HepG2 (cell line): ENCODE results near the gene TLL2. TPM values are rescaled to one million over a fixed set of nuclear protein-coding genes. Genes with fewer than 3 reads are reported as not detected.

Experiments
- ATAC-seq: fragments of 200-7000 bp; cut with Tn5 transposase; 3 replicates; pipeline ENCODE4 v1.9.1; 2020; ENCODE audit warnings: mild to moderate bottlenecking, moderate library complexity
- Bru-seq: library from RNA; stranded (reverse); fragments of 400-500 nt; gene quantifications from one replicate; lab custom pipeline; 2021; lab: Mats Ljungman, UMichigan
- BruChase-seq, 2 experiments: library from RNA; stranded (reverse); fragments of 400-500 nt; gene quantifications; one replicate each; lab custom pipeline; 2021; lab: Mats Ljungman, UMichigan
- BruUV-seq: library from RNA; stranded (reverse); fragments of 400-500 nt; replicated peaks from 2 replicates; lab custom pipeline; 2021; lab: Mats Ljungman, UMichigan
- CTCF ChIA-PET: fragments of 300-600 bp; formaldehyde crosslinking; extraction: SDS; loops from one replicate; lab custom pipeline; 2021; ENCODE audit warnings: low total read pairs, inconsistent platforms, low intra/inter-chr PET ratio; lab: Yijun Ruan, JAX
- POLR2A ChIA-PET: fragments of 350-600 bp; sonication (Branson Sonifier 250); formaldehyde crosslinking; loops from one replicate; lab custom pipeline; 2020; ENCODE audit warnings: antibody characterized with exemption, inconsistent platforms; lab: Yijun Ruan, JAX
- DNase-seq: peaks from one replicate; pipeline ENCODE4 v3.0.0-alpha.2; 2015; ENCODE audit warnings: low spot score
- FAIRE-seq: peaks from 3 replicates; lab custom pipeline; 2011; peaks lifted over from hg19 to GRCh38; lab: Jason Lieb, UNC
- H2AFZ ChIP-seq: one replicate; pipeline ENCODE4 v1.6.1; 2011; ENCODE audit warnings: low read length, inconsistent platforms
- H3K27ac ChIP-seq: fragments of 300-600 bp; 3 replicates; pipeline ENCODE4 v1.8.0; 2011; ENCODE audit warnings: mixed run types, mild to moderate bottlenecking, mixed read lengths, low read length, inconsistent platforms; ENCODE audit not compliant: insufficient read depth; ENCODE audit errors: extremely low read length
- H3K27me3 ChIP-seq, 2 experiments: fragments of 200-600 bp in 1 of 2; 2 replicates in 1 of 2; 3 replicates in 1 of 2; pipeline versions ENCODE4 v1.6.0 to v1.8.0; 2011; ENCODE audit warnings: low read length in 2 of 2, mild to moderate bottlenecking in 2 of 2, moderate library complexity in 2 of 2, inconsistent platforms in 1 of 2; ENCODE audit not compliant: insufficient read depth in 2 of 2, control insufficient read depth in 1 of 2
- H3K36me3 ChIP-seq, 2 experiments: fragments of 200-600 bp in 1 of 2; replicated peaks in 1 of 2; 2 replicates in 1 of 2; 3 replicates in 1 of 2; pipeline versions ENCODE4 v1.5.1 to v1.8.0; 2011; ENCODE audit warnings: low read length in 2 of 2, inconsistent platforms in 1 of 2; ENCODE audit not compliant: insufficient read depth in 2 of 2, control insufficient read depth in 1 of 2
- H3K4me1 ChIP-seq: 2 replicates; pipeline ENCODE4 v1.5.1; 2012; ENCODE audit warnings: low read length, inconsistent platforms; ENCODE audit not compliant: insufficient read depth
- H3K4me2 ChIP-seq: 2 replicates; pipeline ENCODE4 v1.6.0; 2011; ENCODE audit warnings: low read depth, low read length, inconsistent platforms
- H3K4me3 ChIP-seq, 3 experiments: fragments of 200-600 bp in 1 of 3; sonication (generic), shearing (Covaris generic) in 1 of 3; replicated peaks in 1 of 3; 2 replicates each; pipeline ENCODE4 v1.5.1; 2011 to 2016; ENCODE audit warnings: low read length in 3 of 3, inconsistent platforms in 2 of 3, low read depth in 2 of 3, mild to moderate bottlenecking in 2 of 3, control low read depth in 1 of 3, mixed read lengths in 1 of 3; ENCODE audit not compliant: insufficient read depth in 1 of 3
- H3K79me2 ChIP-seq: one replicate; pipeline ENCODE4 v1.6.1; 2011; ENCODE audit warnings: low read length, inconsistent platforms; ENCODE audit not compliant: insufficient read depth
- H3K9ac ChIP-seq: 2 replicates; pipeline ENCODE4 v1.6.0; 2011; ENCODE audit warnings: mild to moderate bottlenecking, low read depth, low read length, inconsistent platforms; ENCODE audit not compliant: insufficient read depth
- H3K9me3 ChIP-seq: 2 replicates; pipeline ENCODE4 v1.5.1; 2012; ENCODE audit warnings: mild to moderate bottlenecking, low read length
- H4K20me1 ChIP-seq: 2 replicates; pipeline ENCODE4 v1.6.0; 2011; ENCODE audit warnings: inconsistent platforms, mild to moderate bottlenecking, low read length, moderate library complexity; ENCODE audit not compliant: insufficient read depth
- RARA ChIP-seq: IDR thresholded peaks from 2 replicates; pipeline ENCODE4 v1.6.1; 2016; ENCODE audit warnings: missing genetic modification reagents, missing compliant biosample characterization
- RCOR2 ChIP-seq: IDR thresholded peaks from 2 replicates; pipeline ENCODE4 v1.6.1; 2016; ENCODE audit warnings: missing biosample characterization, missing genetic modification reagents
- SMAD1 ChIP-seq: sonication (generic); formaldehyde crosslinking; IDR thresholded peaks from 2 replicates; pipeline ENCODE4 v1.4.0; 2020; ENCODE audit warnings: missing genetic modification reagents, low read depth, mild to moderate bottlenecking, borderline replicate concordance
- TEAD2 ChIP-seq: sonication (generic); formaldehyde crosslinking; IDR thresholded peaks from 2 replicates; pipeline ENCODE4 v1.9.0; 2021; ENCODE audit warnings: missing genetic modification reagents
- XBP1 ChIP-seq: sonication (generic); formaldehyde crosslinking; IDR thresholded peaks from 2 replicates; pipeline ENCODE4 v1.5.0; 2020; ENCODE audit warnings: missing genetic modification reagents
- ZBTB20 ChIP-seq: sonication (generic); formaldehyde crosslinking; IDR thresholded peaks from 2 replicates; pipeline ENCODE4 v1.8.1; 2023; ENCODE audit warnings: missing genetic modification reagents, low read depth, mild to moderate bottlenecking, borderline replicate concordance
- ZBTB38 ChIP-seq: sonication (generic); formaldehyde crosslinking; IDR thresholded peaks from 2 replicates; pipeline ENCODE4 v1.5.1; 2020; ENCODE audit warnings: mild to moderate bottlenecking, missing genetic modification reagents
- ZFAT ChIP-seq: sonication (generic); formaldehyde crosslinking; conservative IDR thresholded peaks from 2 replicates; pipeline ENCODE4 v1.8.1; 2023; ENCODE audit warnings: missing genetic modification reagents, inconsistent platforms
- ZHX2 ChIP-seq, 2 experiments: sonication (generic) in 1 of 2; formaldehyde crosslinking in 1 of 2; IDR thresholded peaks; 2 replicates each; pipeline versions ENCODE4 v1.6.1 to v1.9.0; 2014 to 2022; ENCODE audit warnings: antibody characterized with exemption in 1 of 2, borderline replicate concordance in 1 of 2, inconsistent platforms in 1 of 2, low read depth in 1 of 2, missing genetic modification reagents in 1 of 2
- ZNF577 ChIP-seq: sonication (generic); formaldehyde crosslinking; IDR thresholded peaks from 2 replicates; pipeline ENCODE4 v1.4.0; 2020; ENCODE audit warnings: mild to moderate bottlenecking, low read depth, missing genetic modification reagents, borderline replicate concordance
- ZNF720 ChIP-seq: sonication (generic); formaldehyde crosslinking; IDR thresholded peaks from 2 replicates; pipeline ENCODE4 v1.4.0; 2020; ENCODE audit warnings: missing genetic modification reagents
- WGBS: methylation state at CpG from one replicate; pipeline ENCODE4 v1.1.6; 2017; ENCODE audit warnings: low lambda C conversion rate; 5-methylcytosine and 5-hydroxymethylcytosine counted together
- in situ Hi-C: cut with HindIII; loops from 2 replicates; pipeline ENCODE4 v1.10.0; 2017; ENCODE audit warnings: low pct_unique_long_range_greater_than_20kb; ENCODE audit not compliant: extremely low pct_ligation_motif_present
- intact Hi-C: fragments of 100-400 bp; cut with micrococcal nuclease; formaldehyde crosslinking; loops from one replicate; pipeline ENCODE4 v1.10.0; 2022; ENCODE audit not compliant: unreplicated experiment
- long read RNA-seq, 2 experiments: library from RNA in 1 of 2; library from polyadenylated mRNA in 1 of 2; stranded (forward) in 1 of 2; unstranded in 1 of 2; transcript quantifications; one replicate each; pipeline ENCODE4 v2.0.0, GENCODE V29; 2019 to 2022
- polyA minus RNA-seq, 3 experiments: library from RNA; depleted of rRNA, polyadenylated mRNA; stranded (reverse); fragments of >200 nt; gene quantifications; 2 replicates each; pipeline ENCODE4 v1.2.3, GENCODE V29; 2011; ENCODE audit warnings: low replicate concordance in 1 of 3
- polyA plus RNA-seq, 8 experiments: library from polyadenylated mRNA; depleted of rRNA in 3 of 8; stranded (reverse) in 7 of 8; unstranded in 1 of 8; fragments of >200 nt; fragmentation: Illumina TruSeq in 4 of 8; extraction: Trizol in 4 of 8; gene quantifications; 2 replicates each; pipeline versions ENCODE4 v1.2.1 to v1.2.3, GENCODE V29; 2011 to 2016; ENCODE audit warnings: low read depth in 4 of 8, missing spikeins in 1 of 8, mixed read lengths in 1 of 8; ENCODE audit not compliant: insufficient read depth in 1 of 8
- total RNA-seq, 5 experiments: library from RNA; depleted of rRNA; stranded (reverse); fragments of >200 nt; fragmentation: Illumina TruSeq; extraction: Trizol; gene quantifications; 2 replicates each; pipeline ENCODE4 v1.2.3, GENCODE V29; 2016; ENCODE audit warnings: low read depth in 1 of 5

TLL2 gene
- total RNA-seq (2016; rRNA removed; fragmentation: Illumina TruSeq; extraction: Trizol), result 0.09 TPM in 1 of 2 replicates, not detected in the other
- total RNA-seq (2016; cell fraction: cytosol; rRNA removed; fragmentation: Illumina TruSeq; extraction: Trizol; ENCODE audit: low read depth), result not detected in 2 replicates
- 0.02 TPM in 1 of 2 replicates, not detected in the other for total RNA-seq (2016; cell fraction: insoluble cytoplasmic fraction; rRNA removed; fragmentation: Illumina TruSeq; extraction: Trizol)
- 0.03 TPM in 1 of 2 replicates, not detected in the other for total RNA-seq (2016; cell fraction: membrane; rRNA removed; fragmentation: Illumina TruSeq; extraction: Trizol)
- not detected in 2 replicates for total RNA-seq (2016; cell fraction: nucleus; rRNA removed; fragmentation: Illumina TruSeq; extraction: Trizol)
- 0.01 TPM in 1 of 2 replicates, not detected in the other for polyA plus RNA-seq (2011; rRNA removed)
- 0.03 TPM in 1 of 2 replicates, not detected in the other for polyA plus RNA-seq (2011; cell fraction: cytosol; rRNA removed)
- 0.06 and 0.07 TPM in 2 replicates for polyA plus RNA-seq (2011; cell fraction: nucleus; rRNA removed)
- not detected in 2 replicates for polyA plus RNA-seq (2012)
- polyA plus RNA-seq (2016; cell fraction: cytosol; fragmentation: Illumina TruSeq; extraction: Trizol; ENCODE audit: low read depth), result not detected in 2 replicates
- 0.09 TPM in 1 of 2 replicates, not detected in the other for polyA plus RNA-seq (2016; cell fraction: insoluble cytoplasmic fraction; fragmentation: Illumina TruSeq; extraction: Trizol; ENCODE audit: low read depth)
- polyA plus RNA-seq (2016; cell fraction: membrane; fragmentation: Illumina TruSeq; extraction: Trizol; ENCODE audit: low read depth), result not detected in 2 replicates
- polyA plus RNA-seq (2016; cell fraction: nucleus; fragmentation: Illumina TruSeq; extraction: Trizol; ENCODE audit: insufficient read depth, low read depth), result 0.18 TPM in 1 of 2 replicates, not detected in the other
- polyA minus RNA-seq (2011; rRNA and poly(A)+ RNA removed; ENCODE audit: low replicate concordance), result 0.10 and 0.14 TPM in 2 replicates
- not detected in 2 replicates for polyA minus RNA-seq (2011; cell fraction: cytosol; rRNA and poly(A)+ RNA removed)
- polyA minus RNA-seq (2011; cell fraction: nucleus; rRNA and poly(A)+ RNA removed), result 0.64 and 0.87 TPM in 2 replicates
- Bru-seq, nascent RNA, result percentile 14 among the genes with signal in this experiment
- BruChase-seq, experiment 1, labeled RNA remaining after a 6-hour chase, result percentile 29 among the genes with signal in this experiment
- BruChase-seq, experiment 2, labeled RNA remaining after a 2-hour chase, result percentile 30 among the genes with signal in this experiment
- long read RNA-seq, experiment 1, partial matches to known transcripts, result 0 of 1 reads
- long read RNA-seq, experiment 1, other reads (novel, unspliced or antisense), result 1 of 1 reads
- long read RNA-seq, experiment 2, result 0 reads

GRCh38 chr10:96513698-96514561 is at the start of gene TLL2:
TLL2 (minus strand) TSS chr10:96513926; CDS start chr10:96513685, 241 bp downstream.
- Histone ChIP-seq H3K4me3 (peak within 1 kb of the TSS; percentile 55 to 71 (median 57)), H3K4me2 (peak within 1 kb of the TSS; percentile 97), H4K20me1 (0 out of 2 replicates have a peak, but pooled peaks cover 4% of the 10 kb centered on the region), H3K36me3 (no peaks in the 10 kb centered on the region), H3K4me1 (peaks cover 35% of the 10 kb centered on the region), H3K79me2 (no peaks in the 10 kb centered on the region), H3K9ac (no peak within 1 kb of the TSS), H3K27me3 (peaks cover 0 to 26% of the 10 kb centered on the region in 2 experiments; a peak in 4 of 5 replicates), H2AFZ (no peak within 1 kb of the TSS), H3K27ac (no peak within 1 kb of the TSS), H3K9me3 (no peaks in the 10 kb centered on the region)
- in situ Hi-C loops (loop anchor here (5.0 kb wide), 1 partner anchor 117 kb away; no protein-coding TSS in a partner anchor), intact Hi-C loops (loop anchor here (1.0 to 5.0 kb wide), 3 partner anchors 44 to 137 kb away; no protein-coding TSS in a partner anchor)
- peak; percentile 91 for ATAC-seq
- CTCF ChIA-PET, result interaction anchor here (0.8 kb wide), 1 partner anchor 118 kb away, joined by 6 read pairs; no protein-coding TSS in a partner anchor
- no TSS peak for BruUV-seq
- 2% methylated on average over 18 of the region's 68 CpGs for WGBS
- DNase-seq, result peak; percentile 75
- POLR2A ChIA-PET, result interaction anchor here (1.0 kb wide), 1 partner anchor 160 kb away, joined by 3 read pairs; no protein-coding TSS in a partner anchor
- no peak for FAIRE-seq
- TF ChIP-seq ZBTB20 (CRISPR knock-in tag) (no peak), ZBTB38 (CRISPR knock-in tag) (0 out of 2 replicates have a peak, but pooled peaks have one; percentile 12), ZHX2 (IDR thresholded peaks at IDR 0.05; ENCODE audit: low read depth) (no peak), ZHX2 (CRISPR knock-in tag; IDR thresholded peaks at IDR 0.05; ENCODE audit: borderline replicate concordance) (no peak), XBP1 (CRISPR knock-in tag) (no peak), RARA (CRISPR knock-in tag) (no peak), SMAD1 (CRISPR knock-in tag) (no peak), ZNF577 (CRISPR knock-in tag) (no peak), ZNF720 (CRISPR knock-in tag) (no peak), ZFAT (CRISPR knock-in tag) (no peak), TEAD2 (CRISPR knock-in tag) (no peak), RCOR2 (CRISPR knock-in tag) (no peak)
